Liver (tissue), 9 donors: ENCODE measurements around the gene TRIO. TPM values are rescaled to one million over a fixed set of nuclear protein-coding genes. Genes with fewer than 3 reads are reported as not detected.

Experiments
- DNase-seq: peaks from one replicate; pipeline ENCODE4 v3.0.0-alpha.2; 2017; ENCODE audit warnings: low spot score
- H3K27ac ChIP-seq, 2 donors: one replicate each; pipeline ENCODE4 v1.7.0; 2013; ENCODE audit warnings: inconsistent platforms in 2 of 2, low read length in 2 of 2, control low read depth in 1 of 2, low read depth in 1 of 2, mild to moderate bottlenecking in 1 of 2
- H3K27me3 ChIP-seq, 4 donors: one replicate each; pipeline versions ENCODE4 v1.6.1 to v1.7.0; 2013; ENCODE audit warnings: low read length in 3 of 4, inconsistent platforms in 1 of 4, mild to moderate bottlenecking in 1 of 4, moderate library complexity in 1 of 4; ENCODE audit not compliant: control insufficient read depth in 4 of 4, insufficient read depth in 4 of 4
- H3K36me3 ChIP-seq, 4 donors: one replicate each; pipeline versions ENCODE4 v1.6.1 to v1.7.0; 2013; ENCODE audit warnings: low read length in 3 of 4, mild to moderate bottlenecking in 3 of 4, low read depth in 1 of 4, moderate library complexity in 1 of 4; ENCODE audit not compliant: control insufficient read depth in 4 of 4, insufficient read depth in 3 of 4
- H3K4me1 ChIP-seq, 4 donors: one replicate each; pipeline versions ENCODE4 v1.6.1 to v1.7.0; 2013; ENCODE audit warnings: low read length in 3 of 4, mild to moderate bottlenecking in 3 of 4, moderate library complexity in 1 of 4; ENCODE audit not compliant: control insufficient read depth in 4 of 4, insufficient read depth in 4 of 4
- H3K4me3 ChIP-seq, 3 donors: one replicate each; pipeline versions ENCODE4 v1.6.1 to v1.7.0; 2013; ENCODE audit warnings: low read length in 3 of 3, control low read depth in 1 of 3, low read depth in 1 of 3, mild to moderate bottlenecking in 1 of 3
- H3K9ac ChIP-seq, 2 donors: one replicate each; pipeline ENCODE4 v1.7.0; 2013; ENCODE audit warnings: low read length in 2 of 2, mild to moderate bottlenecking in 2 of 2, moderate library complexity in 2 of 2, control low read depth in 1 of 2, low read depth in 1 of 2
- H3K9me3 ChIP-seq, 4 donors: one replicate each; pipeline versions ENCODE4 v1.6.1 to v1.7.0; 2013; ENCODE audit warnings: low read length in 3 of 4; ENCODE audit not compliant: control insufficient read depth in 4 of 4
- CTCF ChIP-seq: fragments of 150-350 bp; IDR thresholded peaks from 2 replicates; pipeline ENCODE4 v1.5.1; 2017; ENCODE audit warnings: improper control_type of control experiment, low read depth, low read length; ENCODE audit not compliant: missing input control
- EGR1 ChIP-seq, 2 donors: IDR thresholded peaks; 2 replicates each; pipeline ENCODE4 v1.6.1; 2016 to 2018; ENCODE audit warnings: antibody characterized with exemption in 2 of 2, low read depth in 2 of 2
- FOXA1 ChIP-seq: IDR thresholded peaks from 2 replicates; pipeline ENCODE4 v1.6.1; 2016; ENCODE audit warnings: antibody characterized with exemption
- FOXA2 ChIP-seq: IDR thresholded peaks from 2 replicates; pipeline ENCODE4 v1.6.1; 2016; ENCODE audit warnings: antibody characterized with exemption
- GABPA ChIP-seq, 2 donors: IDR thresholded peaks in 1 of 2; conservative IDR thresholded peaks in 1 of 2; 2 replicates each; pipeline ENCODE4 v1.6.1; 2016; ENCODE audit warnings: antibody characterized with exemption in 2 of 2, mild to moderate bottlenecking in 1 of 2, moderate library complexity in 1 of 2
- HNF4A ChIP-seq, 2 donors: conservative IDR thresholded peaks; 2 replicates each; pipeline ENCODE4 v1.6.1; 2016; ENCODE audit warnings: antibody characterized with exemption in 2 of 2, mild to moderate bottlenecking in 2 of 2
- HNF4G ChIP-seq: IDR thresholded peaks from 2 replicates; pipeline ENCODE4 v1.6.1; 2016; ENCODE audit warnings: antibody characterized with exemption
- JUND ChIP-seq, 2 donors: IDR thresholded peaks; 2 replicates each; pipeline ENCODE4 v1.6.1; 2016; ENCODE audit warnings: antibody characterized with exemption in 2 of 2
- MAX ChIP-seq: IDR thresholded peaks from 2 replicates; pipeline ENCODE4 v1.6.1; 2016; ENCODE audit warnings: antibody characterized with exemption
- NR2F2 ChIP-seq: IDR thresholded peaks from 2 replicates; pipeline ENCODE4 v1.6.1; 2016; ENCODE audit warnings: antibody characterized with exemption
- RAD21 ChIP-seq, 2 donors: IDR thresholded peaks; 2 replicates each; pipeline ENCODE4 v1.6.1; 2016; ENCODE audit warnings: antibody characterized with exemption in 2 of 2, mild to moderate bottlenecking in 2 of 2
- RXRA ChIP-seq, 2 donors: IDR thresholded peaks; 2 replicates each; pipeline ENCODE4 v1.6.1; 2017 to 2018; ENCODE audit warnings: antibody characterized with exemption in 2 of 2, mild to moderate bottlenecking in 1 of 2
- SP1 ChIP-seq: IDR thresholded peaks from 2 replicates; pipeline ENCODE4 v1.6.1; 2018; ENCODE audit warnings: antibody characterized with exemption, mild to moderate bottlenecking
- TAF1 ChIP-seq: conservative IDR thresholded peaks from 2 replicates; pipeline ENCODE4 v1.6.1; 2016; ENCODE audit warnings: antibody characterized with exemption, mild to moderate bottlenecking
- YY1 ChIP-seq: IDR thresholded peaks from 2 replicates; pipeline ENCODE4 v1.6.1; 2016; ENCODE audit warnings: antibody characterized with exemption, mild to moderate bottlenecking
- ZBTB33 ChIP-seq: IDR thresholded peaks from 2 replicates; pipeline ENCODE4 v1.6.1; 2016; ENCODE audit warnings: antibody characterized with exemption
- WGBS: extraction: QIAGEN DNeasy Blood & Tissue Kit; methylation state at CpG from one replicate; pipeline ENCODE4 v1.1.7; 2013; 5-methylcytosine and 5-hydroxymethylcytosine counted together
- polyA plus RNA-seq, 2 donors: library from polyadenylated mRNA; stranded (reverse) in 1 of 2; unstranded in 1 of 2; fragments of 200-250 nt in 1 of 2; fragments of >200 nt in 1 of 2; fragmentation: Nextera tagmentation in 1 of 2; extraction: Ambion mirVana in 1 of 2; gene quantifications; one replicate each; pipeline versions ENCODE4 v1.2.1 to v1.2.3, GENCODE V29; 2013 to 2015
- total RNA-seq, 2 donors: library from RNA; depleted of rRNA; stranded (reverse); fragments of >200 nt; gene quantifications; one replicate each; pipeline ENCODE4 v1.2.3, GENCODE V29; 2014
- TF ChIP-seq, protein P1 (sequence below): IDR thresholded peaks from 2 replicates; pipeline ENCODE4 v1.6.1; 2016; ENCODE audit warnings: antibody characterized with exemption, mild to moderate bottlenecking
- TF ChIP-seq, protein P2 (sequence below): IDR thresholded peaks from 2 replicates; pipeline ENCODE4 v1.6.1; 2016; ENCODE audit warnings: antibody characterized with exemption
- donor health status: healthy.
- donor health status: healthy.
- donor health status: healthy.
- donor health status: healthy.
- donor health status: healthy.

The TRIO gene
- total and polyA plus RNA-seq, 4 donors: 8.5 to 86.2 (median 16.0) TPM

DNA sequence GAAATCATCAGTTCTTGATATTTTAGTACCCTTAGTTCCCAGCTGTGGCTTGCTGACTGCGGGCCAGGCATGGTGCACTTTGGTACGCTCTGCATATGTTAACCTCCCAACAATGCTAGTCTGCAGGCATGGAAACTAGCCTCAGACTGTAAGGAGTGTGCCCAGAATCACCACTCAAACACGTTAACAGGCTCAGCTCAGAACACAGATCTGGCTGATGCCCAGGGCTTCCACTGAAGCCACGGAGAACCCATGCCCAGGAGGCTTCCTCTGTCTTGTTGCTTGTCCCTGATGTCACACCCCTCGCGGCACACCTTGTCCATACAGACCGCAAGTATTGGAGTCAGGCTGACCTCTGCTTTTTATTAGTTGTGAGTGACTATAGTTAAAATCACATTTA is 251.2 kb downstream of the TRIO start:
- Histone ChIP-seq H3K4me3 (no peak overlapping the region), H3K9ac (no peak overlapping the region), H3K4me1 (no peaks in the 10 kb centered on the region), H3K36me3 (peaks cover 5 to 58% (median 38%) of the 10 kb centered on the region in 4 donors), H3K27ac (no peak overlapping the region), H3K27me3 (no peaks in the 10 kb centered on the region), H3K9me3 (no peaks in the 10 kb centered on the region)
- 96% methylated on average over 7 of the region's 7 CpGs for WGBS
- DNase-seq: no peak
- TF ChIP-seq, protein P1, sequence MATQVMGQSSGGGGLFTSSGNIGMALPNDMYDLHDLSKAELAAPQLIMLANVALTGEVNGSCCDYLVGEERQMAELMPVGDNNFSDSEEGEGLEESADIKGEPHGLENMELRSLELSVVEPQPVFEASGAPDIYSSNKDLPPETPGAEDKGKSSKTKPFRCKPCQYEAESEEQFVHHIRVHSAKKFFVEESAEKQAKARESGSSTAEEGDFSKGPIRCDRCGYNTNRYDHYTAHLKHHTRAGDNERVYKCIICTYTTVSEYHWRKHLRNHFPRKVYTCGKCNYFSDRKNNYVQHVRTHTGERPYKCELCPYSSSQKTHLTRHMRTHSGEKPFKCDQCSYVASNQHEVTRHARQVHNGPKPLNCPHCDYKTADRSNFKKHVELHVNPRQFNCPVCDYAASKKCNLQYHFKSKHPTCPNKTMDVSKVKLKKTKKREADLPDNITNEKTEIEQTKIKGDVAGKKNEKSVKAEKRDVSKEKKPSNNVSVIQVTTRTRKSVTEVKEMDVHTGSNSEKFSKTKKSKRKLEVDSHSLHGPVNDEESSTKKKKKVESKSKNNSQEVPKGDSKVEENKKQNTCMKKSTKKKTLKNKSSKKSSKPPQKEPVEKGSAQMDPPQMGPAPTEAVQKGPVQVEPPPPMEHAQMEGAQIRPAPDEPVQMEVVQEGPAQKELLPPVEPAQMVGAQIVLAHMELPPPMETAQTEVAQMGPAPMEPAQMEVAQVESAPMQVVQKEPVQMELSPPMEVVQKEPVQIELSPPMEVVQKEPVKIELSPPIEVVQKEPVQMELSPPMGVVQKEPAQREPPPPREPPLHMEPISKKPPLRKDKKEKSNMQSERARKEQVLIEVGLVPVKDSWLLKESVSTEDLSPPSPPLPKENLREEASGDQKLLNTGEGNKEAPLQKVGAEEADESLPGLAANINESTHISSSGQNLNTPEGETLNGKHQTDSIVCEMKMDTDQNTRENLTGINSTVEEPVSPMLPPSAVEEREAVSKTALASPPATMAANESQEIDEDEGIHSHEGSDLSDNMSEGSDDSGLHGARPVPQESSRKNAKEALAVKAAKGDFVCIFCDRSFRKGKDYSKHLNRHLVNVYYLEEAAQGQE: no peak
- TF ChIP-seq YY1 (no peak), HNF4A (conservative IDR thresholded peaks at IDR 0.05) (no peak), HNF4G (no peak), RXRA (IDR thresholded peaks at IDR 0.05) (no peak), FOXA1 (no peak), CTCF (no peak), MAX (no peak), ZBTB33 (no peak), NR2F2 (no peak), JUND (IDR thresholded peaks at IDR 0.05) (no peak), FOXA2 (no peak)
- TF ChIP-seq, protein P2, sequence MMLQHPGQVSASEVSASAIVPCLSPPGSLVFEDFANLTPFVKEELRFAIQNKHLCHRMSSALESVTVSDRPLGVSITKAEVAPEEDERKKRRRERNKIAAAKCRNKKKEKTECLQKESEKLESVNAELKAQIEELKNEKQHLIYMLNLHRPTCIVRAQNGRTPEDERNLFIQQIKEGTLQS: no peak

GRCh38 chr5:14395411-14395810 is 252.3 kb downstream of the TRIO start:
- Histone ChIP-seq H3K9ac (no peak overlapping the region), H3K4me3 (no peak overlapping the region), H3K27me3 (no peaks in the 10 kb centered on the region), H3K9me3 (no peaks in the 10 kb centered on the region), H3K27ac (no peak overlapping the region), H3K4me1 (no peaks in the 10 kb centered on the region), H3K36me3 (peaks cover 5 to 49% (median 29%) of the 10 kb centered on the region in 4 donors)
- WGBS: 97% methylated on average over 1 of the region's 1 CpG
- DNase-seq: no peak
- TF ChIP-seq RXRA (IDR thresholded peaks at IDR 0.05) (no peak), EGR1 (IDR thresholded peaks at IDR 0.05; ENCODE audit: low read depth in 2 of 2) (no peak), SP1 (no peak), RAD21 (IDR thresholded peaks at IDR 0.05) (no peak), GABPA (IDR thresholded peaks at IDR 0.05 in 1 of 2, conservative IDR thresholded peaks at IDR 0.05 in 1 of 2) (no peak), HNF4A (conservative IDR thresholded peaks at IDR 0.05) (no peak), ZBTB33 (no peak), HNF4G (no peak), CTCF (no peak), NR2F2 (no peak), JUND (IDR thresholded peaks at IDR 0.05) (no peak), FOXA2 (no peak), FOXA1 (no peak), TAF1 (no peak)
- TF ChIP-seq, protein P2: no peak
